Neural progenitor cell (in vitro differentiated cells): ENCODE measurements around the gene TEKTIP1. TPM values are rescaled to one million over a fixed set of nuclear protein-coding genes. Genes with fewer than 3 reads are reported as not detected.
A peak's percentile ranks its signal among the peaks of the same experiment; 100 is the strongest.

Source experiments
- DNase-seq: peaks from one replicate; pipeline ENCODE4 v3.0.0-alpha.2; 2016; ENCODE audit warnings: low spot score
- H2AFZ ChIP-seq: fragments of 200-600 bp; sonication (generic); replicated peaks from 2 replicates; pipeline ENCODE4 v1.6.1; 2016; ENCODE audit warnings: antibody characterized with exemption
- H3F3A ChIP-seq: fragments of 200-600 bp; sonication (generic); 2 replicates; pipeline ENCODE4 v1.6.1; 2016; ENCODE audit warnings: antibody characterized with exemption, low read depth
- H3K27ac ChIP-seq: fragments of 200-600 bp; sonication (generic); 2 replicates; pipeline ENCODE4 v1.5.1; 2016; ENCODE audit warnings: mild to moderate bottlenecking
- H3K27me3 ChIP-seq: fragments of 200-600 bp; sonication (generic); 2 replicates; pipeline ENCODE4 v1.6.1; 2016; ENCODE audit warnings: mild to moderate bottlenecking, moderate library complexity
- H3K36me3 ChIP-seq: fragments of 200-600 bp; sonication (generic); 2 replicates; pipeline ENCODE4 v1.5.1; 2016
- H3K4me1 ChIP-seq: fragments of 200-600 bp; sonication (generic); 2 replicates; pipeline ENCODE4 v1.6.1; 2016; ENCODE audit warnings: mixed run types
- H3K4me2 ChIP-seq: fragments of 200-600 bp; sonication (generic); 2 replicates; pipeline ENCODE4 v1.6.1; 2016
- H3K4me3 ChIP-seq: fragments of 200-600 bp; sonication (generic); 2 replicates; pipeline ENCODE4 v1.5.1; 2016
- H3K79me2 ChIP-seq: fragments of 200-600 bp; sonication (generic); 2 replicates; pipeline ENCODE4 v1.6.1; 2016; ENCODE audit warnings: low read depth
- H3K9ac ChIP-seq: fragments of 200-600 bp; sonication (generic); 2 replicates; pipeline ENCODE4 v1.6.1; 2016
- H3K9me3 ChIP-seq: fragments of 200-600 bp; sonication (generic); 2 replicates; pipeline ENCODE4 v1.5.1; 2016; ENCODE audit warnings: low read depth
- H4K20me1 ChIP-seq: fragments of 200-600 bp; sonication (generic); 2 replicates; pipeline ENCODE4 v1.6.1; 2016; ENCODE audit warnings: low read depth
- H3K27ac Mint-ChIP-seq: 3 replicates; pipeline ENCODE4 v1.8.0; 2021; ENCODE audit warnings: mixed read lengths
- H3K27me3 Mint-ChIP-seq: 2 replicates; pipeline ENCODE4 v1.8.0; 2022; ENCODE audit warnings: low read depth, mild to moderate bottlenecking, inconsistent platforms, moderate library complexity, mixed read lengths; ENCODE audit not compliant: insufficient read depth
- H3K36me3 Mint-ChIP-seq: 3 replicates; pipeline ENCODE4 v1.8.0; 2021; ENCODE audit warnings: mixed read lengths
- H3K4me1 Mint-ChIP-seq: 3 replicates; pipeline ENCODE4 v1.8.0; 2021; ENCODE audit warnings: mixed read lengths
- H3K4me3 Mint-ChIP-seq: 3 replicates; pipeline ENCODE4 v1.8.0; 2021; ENCODE audit warnings: mild to moderate bottlenecking, moderate library complexity, mixed read lengths
- H3K9me3 Mint-ChIP-seq: 3 replicates; pipeline ENCODE4 v1.8.0; 2020; ENCODE audit warnings: mixed read lengths
- CTCF ChIP-seq: fragments of 200-600 bp; sonication (generic); IDR thresholded peaks from 2 replicates; pipeline ENCODE4 v1.5.1; 2017; ENCODE audit warnings: antibody characterized with exemption, mild to moderate bottlenecking
- EZH2 ChIP-seq: fragments of 200-600 bp; sonication (generic); IDR thresholded peaks from 2 replicates; pipeline ENCODE4 v1.6.1; 2017; ENCODE audit warnings: antibody characterized with exemption, mild to moderate bottlenecking, moderate library complexity
- EZH2phosphoT487 ChIP-seq: fragments of 200-600 bp; sonication (generic); IDR thresholded peaks from 2 replicates; pipeline ENCODE4 v1.6.1; 2017; ENCODE audit warnings: antibody characterized with exemption
- total RNA-seq: library from RNA; depleted of rRNA; stranded (reverse); fragments of >200 nt; gene quantifications from 2 replicates; pipeline ENCODE4 v1.2.3, GENCODE V29; 2015; ENCODE audit warnings: low replicate concordance

The TEKTIP1 gene
- total RNA-seq, 1 donor from 2014 or later = not detected

- Mint-ChIP-seq H3K4me3 (peak overlapping the region; percentile 30), H3K4me1 (peaks cover 13% of the 10 kb centered on the region), H3K36me3 (peaks cover 8% of the 10 kb centered on the region), H3K27ac (no peak overlapping the region), H3K9me3 (no peaks in the 10 kb centered on the region), H3K27me3 (peaks cover 12% of the 10 kb centered on the region)
- Histone ChIP-seq H3K4me1 (no peaks in the 10 kb centered on the region), H3K9ac (no peak overlapping the region), H3K4me3 (no peak overlapping the region), H4K20me1 (peaks cover 37% of the 10 kb centered on the region), H3K36me3 (no peaks in the 10 kb centered on the region), H3K27ac (no peak overlapping the region), H3K79me2 (no peaks in the 10 kb centered on the region), H3K4me2 (no peak overlapping the region), H3K27me3 (no peaks in the 10 kb centered on the region), H3K9me3 (no peaks in the 10 kb centered on the region), H2AFZ (no peak overlapping the region), H3F3A (peaks cover 6% of the 10 kb centered on the region)
- TF ChIP-seq EZH2phosphoT487 = no peak
- TF ChIP-seq CTCF = no peak
- TF ChIP-seq EZH2 = no peak
- DNase-seq = no peak
These were observed 763 bp downstream of the TEKTIP1 start for GRCh38 chr19:3539756-3540118.

- H3K27me3 Mint-ChIP-seq = peaks cover 12% of the 10 kb centered on the region
- Histone ChIP-seq H2AFZ (no peak overlapping the region), H3K4me2 (no peak overlapping the region), H3K27ac (no peak overlapping the region), H3K4me3 (no peak overlapping the region), H3K9ac (no peak overlapping the region), H4K20me1 (peaks cover 46% of the 10 kb centered on the region), H3F3A (peaks cover 11% of the 10 kb centered on the region), H3K27me3 (no peaks in the 10 kb centered on the region), H3K4me1 (no peaks in the 10 kb centered on the region), H3K9me3 (no peaks in the 10 kb centered on the region), H3K36me3 (no peaks in the 10 kb centered on the region), H3K79me2 (no peaks in the 10 kb centered on the region)
- H3K9me3 Mint-ChIP-seq = no peaks in the 10 kb centered on the region
- H3K27ac Mint-ChIP-seq = no peak overlapping the region
- DNase-seq = no peak
- H3K4me3 Mint-ChIP-seq = no peak overlapping the region
- H3K36me3 Mint-ChIP-seq = peaks cover 4% of the 10 kb centered on the region
- peaks cover 7% of the 10 kb centered on the region for H3K4me1 Mint-ChIP-seq
- no peak for TF ChIP-seq CTCF
- TF ChIP-seq EZH2 = no peak
- TF ChIP-seq EZH2phosphoT487 = no peak
These were observed 4.4 kb downstream of the TEKTIP1 start for GRCh38 chr19:3543150-3544057.

GRCh38 chr19:3544058-3544376, 5.0 kb downstream of the TEKTIP1 start:
- no peak overlapping the region for H2AFZ ChIP-seq
- H3K27me3 ChIP-seq = no peaks in the 10 kb centered on the region
- Mint-ChIP-seq H3K27me3 (peaks cover 12% of the 10 kb centered on the region), H3K4me1 (peaks cover 5% of the 10 kb centered on the region), H3K27ac (no peak overlapping the region), H3K36me3 (peaks cover 4% of the 10 kb centered on the region), H3K9me3 (no peaks in the 10 kb centered on the region), H3K4me3 (no peak overlapping the region)
- no peaks in the 10 kb centered on the region for H3K79me2 ChIP-seq
- no peaks in the 10 kb centered on the region for H3K4me1 ChIP-seq
- H3K4me2 ChIP-seq = no peak overlapping the region
- H3F3A ChIP-seq = peaks cover 5% of the 10 kb centered on the region
- H3K36me3 ChIP-seq = no peaks in the 10 kb centered on the region
- H3K4me3 ChIP-seq = no peak overlapping the region
- TF ChIP-seq EZH2 = no peak
- no peak for TF ChIP-seq CTCF
- TF ChIP-seq EZH2phosphoT487 = no peak
- DNase-seq = no peak
- no peak overlapping the region for H3K9ac ChIP-seq
- no peaks in the 10 kb centered on the region for H3K9me3 ChIP-seq
- peaks cover 42% of the 10 kb centered on the region for H4K20me1 ChIP-seq
- H3K27ac ChIP-seq = no peak overlapping the region
